Daoy (cell line): ENCODE measurements around the gene MSL3. TPM values are rescaled to one million over a fixed set of nuclear protein-coding genes. Genes with fewer than 3 reads are reported as not detected.

Source experiments
- DNase-seq: peaks from one replicate; pipeline ENCODE4 v3.0.0-alpha.2; 2015; ENCODE audit warnings: low read depth
- total RNA-seq: library from RNA; depleted of rRNA; stranded (reverse); fragments of >200 nt; shearing (Covaris generic); gene quantifications from 2 replicates; pipeline ENCODE4 v1.2.3, GENCODE V29; 2014; rRNA removed

MSL3 gene
- total RNA-seq, result 25.2 and 32.5 TPM in 2 replicates

GRCh38 chrX:11757719-11758399 is at the start of gene MSL3:
MSL3 (plus strand) TSS chrX:11758237; CDS start chrX:11758264, 27 bp downstream.
- DNase-seq, result peak; percentile 59

- DNase-seq, result no peak
Observed at GRCh38 chrX:11722304-11722703, 35.7 kb upstream of the MSL3 start.

- peak; percentile 6 for DNase-seq
Observed at GRCh38 chrX:11724122-11725017, 33.7 kb upstream of the MSL3 start.

- DNase-seq, result no peak
Observed at GRCh38 chrX:11725631-11726442, 32.2 kb upstream of the MSL3 start.

GRCh38 chrX:11728556-11728955 is 29.5 kb upstream of the MSL3 start:
- no peak for DNase-seq

- DNase-seq, result no peak
Observed at GRCh38 chrX:11733614-11734013, 24.4 kb upstream of the MSL3 start.

- DNase-seq, result no peak
Observed at GRCh38 chrX:11739776-11740175, 18.3 kb upstream of the MSL3 start.

- no peak for DNase-seq
Observed at GRCh38 chrX:11740794-11741193, 17.2 kb upstream of the MSL3 start.

GRCh38 chrX:11741574-11741973 is 16.5 kb upstream of the MSL3 start:
- DNase-seq, result no peak

- DNase-seq, result no peak
Observed at GRCh38 chrX:11745881-11746280, 12.2 kb upstream of the MSL3 start.

- no peak for DNase-seq
Observed at GRCh38 chrX:11750046-11750445, 8.0 kb upstream of the MSL3 start.

GRCh38 chrX:11750694-11751093 is 7.3 kb upstream of the MSL3 start:
- no peak for DNase-seq

- no peak for DNase-seq
Observed at GRCh38 chrX:11751261-11751660, 6.8 kb upstream of the MSL3 start.

GRCh38 chrX:11753668-11754067 is 4.4 kb upstream of the MSL3 start:
- DNase-seq, result no peak

GRCh38 chrX:11754958-11755645 is 2.9 kb upstream of the MSL3 start:
- no peak for DNase-seq

GRCh38 chrX:11755724-11756123 is 2.3 kb upstream of the MSL3 start:
- no peak for DNase-seq

GRCh38 chrX:11756354-11757318 is 1.4 kb upstream of the MSL3 start:
- DNase-seq, result peak; percentile 4

- no peak for DNase-seq
Observed at GRCh38 chrX:11757397-11757718, 679 bp upstream of the MSL3 start.

GRCh38 chrX:11758400-11759171 is 549 bp downstream of the MSL3 start:
- DNase-seq, result peak; percentile 88

- DNase-seq, result no peak
Observed at GRCh38 chrX:11759172-11759460, 1.1 kb downstream of the MSL3 start.
